SU-DHL-6 (cell line): ENCODE measurements around the gene MTRF1.

Experiments used
- H2AFZ ChIP-seq: fragments of 200-600 bp; sonication (generic); 2 replicates; pipeline ENCODE4 v1.6.1; 2014; ENCODE audit warnings: low read depth, mild to moderate bottlenecking, moderate library complexity, mixed read lengths, antibody characterized with exemption, low read length; ENCODE audit not compliant: severe bottlenecking
- H3F3A ChIP-seq: fragments of 200-600 bp; shearing (Covaris generic); 2 replicates; pipeline ENCODE4 v1.6.0; 2016; ENCODE audit warnings: antibody characterized with exemption, mild to moderate bottlenecking; ENCODE audit not compliant: insufficient read depth
- H3K27ac ChIP-seq: fragments of 200-600 bp; sonication (generic); 2 replicates; pipeline ENCODE4 v1.5.1; 2016; ENCODE audit warnings: low read depth, mild to moderate bottlenecking, low read length, moderate library complexity, mixed read lengths
- H3K27me3 ChIP-seq: fragments of 200-600 bp; sonication (generic), shearing (Covaris generic); 2 replicates; pipeline ENCODE4 v1.6.0; 2014; ENCODE audit warnings: mild to moderate bottlenecking, low read length
- H3K36me3 ChIP-seq: fragments of 200-600 bp; sonication (generic); 2 replicates; pipeline ENCODE4 v1.6.1; 2014; ENCODE audit warnings: mild to moderate bottlenecking, low read length, mixed read lengths
- H3K4me2 ChIP-seq: fragments of 300-600, 200-600 bp; shearing (Covaris generic), sonication (generic); 2 replicates; pipeline ENCODE4 v1.6.0; 2014; ENCODE audit warnings: low read length, low read depth, mild to moderate bottlenecking; ENCODE audit not compliant: poor library complexity, severe bottlenecking
- H3K4me3 ChIP-seq: fragments of 200-600 bp; sonication (generic); 2 replicates; pipeline ENCODE4 v1.5.1; 2014; ENCODE audit warnings: antibody characterized with exemption, low read length, mild to moderate bottlenecking, mixed read lengths; ENCODE audit not compliant: insufficient read depth, poor library complexity, severe bottlenecking
- H3K79me2 ChIP-seq: fragments of 200-600 bp; sonication (generic); 2 replicates; pipeline ENCODE4 v1.6.1; 2014; ENCODE audit warnings: mild to moderate bottlenecking, low read length, moderate library complexity; ENCODE audit not compliant: insufficient read depth
- H3K9ac ChIP-seq: fragments of 200-600 bp; sonication (generic); 2 replicates; pipeline ENCODE4 v1.7.0; 2014; ENCODE audit warnings: mild to moderate bottlenecking, low read length
- H3K9me2 ChIP-seq: fragments of 200-600 bp; sonication (generic); replicated peaks from 2 replicates; pipeline ENCODE4 v1.6.1; 2014; ENCODE audit warnings: low read length; ENCODE audit not compliant: insufficient read depth
- H3K9me3 ChIP-seq: fragments of 200-600 bp; sonication (generic); 2 replicates; pipeline ENCODE4 v1.6.1; 2014; ENCODE audit warnings: low read length, mixed read lengths; ENCODE audit not compliant: insufficient read depth
- H4K20me1 ChIP-seq: fragments of 200-600 bp; sonication (generic); 2 replicates; pipeline ENCODE4 v1.6.1; 2014; ENCODE audit warnings: low read depth, mild to moderate bottlenecking, antibody characterized with exemption, low read length, moderate library complexity, mixed read lengths
- CTCF ChIP-seq: fragments of 200-600 bp; sonication (generic); IDR thresholded peaks from one replicate; pipeline ENCODE4 v1.5.1; 2017; ENCODE audit warnings: antibody characterized with exemption, mild to moderate bottlenecking, low read length, moderate library complexity; ENCODE audit not compliant: insufficient read depth, poor library complexity, severe bottlenecking
- EZH2phosphoT487 ChIP-seq: fragments of 200-600 bp; sonication (generic), shearing (Covaris generic); conservative IDR thresholded peaks from 2 replicates; pipeline ENCODE4 v1.6.1; 2018; ENCODE audit warnings: mild to moderate bottlenecking, antibody characterized with exemption, low read length, moderate library complexity, mixed read lengths

Gene MTRF1

GRCh38 chr13:41289463-41289881, 26.1 kb upstream of the MTRF1 start:
- no peaks in the 10 kb centered on the region for H4K20me1 ChIP-seq
- no peaks in the 10 kb centered on the region for H3K27me3 ChIP-seq
- TF ChIP-seq CTCF, result no peak
- H3K4me2 ChIP-seq, result no peak overlapping the region
- H3F3A ChIP-seq, result no peaks in the 10 kb centered on the region
- H3K79me2 ChIP-seq, result no peaks in the 10 kb centered on the region
- no peaks in the 10 kb centered on the region for H3K9me2 ChIP-seq
- H2AFZ ChIP-seq, result no peak overlapping the region
- no peaks in the 10 kb centered on the region for H3K9me3 ChIP-seq
- peaks cover 7% of the 10 kb centered on the region; the same call in 1 of the 2 replicates for H3K36me3 ChIP-seq
- no peak overlapping the region for H3K27ac ChIP-seq
- no peak overlapping the region for H3K4me3 ChIP-seq
- no peak overlapping the region for H3K9ac ChIP-seq

GRCh38 chr13:41286370-41286769, 23.0 kb upstream of the MTRF1 start:
- H3K36me3 ChIP-seq, result no peaks in the 10 kb centered on the region
- no peaks in the 10 kb centered on the region for H3K9me2 ChIP-seq
- no peaks in the 10 kb centered on the region for H4K20me1 ChIP-seq
- H3K79me2 ChIP-seq, result no peaks in the 10 kb centered on the region
- H3K9me3 ChIP-seq, result no peaks in the 10 kb centered on the region
- H3F3A ChIP-seq, result no peaks in the 10 kb centered on the region
- H3K27me3 ChIP-seq, result no peaks in the 10 kb centered on the region
- H3K4me2 ChIP-seq, result no peak overlapping the region
- no peak overlapping the region for H2AFZ ChIP-seq
- no peak for TF ChIP-seq CTCF
- H3K9ac ChIP-seq, result no peak overlapping the region
- no peak overlapping the region for H3K4me3 ChIP-seq
- no peak overlapping the region for H3K27ac ChIP-seq

- Histone ChIP-seq H3K79me2 (no peaks in the 10 kb centered on the region), H3K9ac (no peak overlapping the region), H3F3A (no peaks in the 10 kb centered on the region), H3K27ac (no peak overlapping the region), H3K9me2 (no peaks in the 10 kb centered on the region), H4K20me1 (no peaks in the 10 kb centered on the region), H3K36me3 (no peaks in the 10 kb centered on the region), H2AFZ (no peak overlapping the region), H3K9me3 (no peaks in the 10 kb centered on the region), H3K4me3 (no peak overlapping the region), H3K4me2 (no peak overlapping the region), H3K27me3 (no peaks in the 10 kb centered on the region)
- TF ChIP-seq EZH2phosphoT487 (no peak), CTCF (no peak)
Observed at GRCh38 chr13:41284512-41285288, 21.3 kb upstream of the MTRF1 start.
